Activated CD4-positive, alpha-beta T cell treated with anti-CD3 and anti-CD28 coated beads, Interleukin-2, amount 50 U/mL, for 16 hours (primary cell): ENCODE results near the gene ARL2.
"Not testable (repeated sequence)": the region's sequence is repeated elsewhere in the genome, so short reads cannot be mapped to it uniquely, and the experiment has no call there.

Source experiments
- DNase-seq: peaks from one replicate; pipeline ENCODE4 v3.0.0-alpha.2; 2020

The ARL2 gene

GRCh38 chr11:65013888-65014725 lies at the start of gene ARL2:
Gene ARL2, plus strand, starts transcription at chr11:65014160. Its CDS starts 48 bp downstream, at chr11:65014208.
- DNase-seq, result peak; percentile 91

DNA sequence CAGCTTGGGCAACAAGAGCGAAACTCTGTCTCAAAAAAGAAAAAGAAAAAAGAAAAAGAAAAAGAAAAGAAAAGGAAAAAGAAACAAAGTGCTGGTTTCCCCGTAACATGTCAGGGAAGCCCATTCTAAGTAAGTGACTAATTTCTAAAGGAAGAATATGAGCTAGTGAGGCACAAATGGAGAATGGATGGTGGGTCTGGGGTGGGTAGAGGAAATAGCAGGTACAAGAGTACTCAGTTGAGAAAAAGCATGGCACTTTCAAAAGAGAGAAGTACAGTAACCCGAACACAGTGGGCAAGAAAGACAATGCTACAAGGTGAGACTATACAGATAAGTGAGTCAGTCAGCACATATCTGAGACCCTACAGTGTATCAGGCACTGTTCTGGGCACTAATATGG lies 46.6 kb upstream of the ARL2 start:
- peak; percentile 70 for DNase-seq

DNA sequence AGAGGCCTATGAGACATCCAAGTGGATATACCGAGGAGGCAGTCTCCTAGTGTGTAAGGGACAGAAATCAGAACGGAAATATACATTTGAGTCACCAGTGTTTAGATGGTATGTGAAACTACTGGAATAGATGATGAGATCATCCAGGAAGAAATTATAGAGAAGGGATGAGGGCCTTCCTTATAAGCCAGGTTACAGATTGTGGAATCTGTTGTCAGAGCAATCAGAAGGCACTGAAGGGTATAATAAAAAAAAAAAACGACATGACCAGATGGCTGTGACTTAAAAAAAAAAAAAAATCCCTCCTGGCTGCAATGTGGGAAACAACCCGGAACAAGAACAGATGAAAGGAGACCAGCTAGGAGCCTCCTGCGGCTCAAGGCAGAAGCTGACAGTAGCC lies 44.8 kb upstream of the ARL2 start:
- peak; percentile 57 for DNase-seq

DNA sequence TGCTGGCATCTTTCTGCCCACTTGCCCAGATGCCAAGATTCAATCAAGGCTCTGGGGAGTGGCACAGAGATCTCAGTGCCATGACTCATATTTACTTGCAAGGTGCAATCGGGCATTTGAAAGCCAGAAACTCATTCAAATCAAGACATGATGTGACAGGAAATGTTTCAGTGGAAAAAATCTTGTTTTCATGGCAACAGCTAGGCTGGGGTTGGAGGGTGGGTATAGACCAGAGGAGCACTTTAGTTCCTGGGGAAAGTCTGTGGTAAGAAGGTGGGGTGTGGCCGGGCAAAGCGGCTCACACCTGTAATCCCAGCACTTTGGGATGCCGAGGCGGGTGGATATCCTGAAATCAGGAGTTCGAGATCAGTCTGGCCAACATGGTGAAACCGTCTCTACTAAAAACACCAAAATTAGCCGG lies 43.2 kb upstream of the ARL2 start:
- DNase-seq, result peak; percentile 90

DNA sequence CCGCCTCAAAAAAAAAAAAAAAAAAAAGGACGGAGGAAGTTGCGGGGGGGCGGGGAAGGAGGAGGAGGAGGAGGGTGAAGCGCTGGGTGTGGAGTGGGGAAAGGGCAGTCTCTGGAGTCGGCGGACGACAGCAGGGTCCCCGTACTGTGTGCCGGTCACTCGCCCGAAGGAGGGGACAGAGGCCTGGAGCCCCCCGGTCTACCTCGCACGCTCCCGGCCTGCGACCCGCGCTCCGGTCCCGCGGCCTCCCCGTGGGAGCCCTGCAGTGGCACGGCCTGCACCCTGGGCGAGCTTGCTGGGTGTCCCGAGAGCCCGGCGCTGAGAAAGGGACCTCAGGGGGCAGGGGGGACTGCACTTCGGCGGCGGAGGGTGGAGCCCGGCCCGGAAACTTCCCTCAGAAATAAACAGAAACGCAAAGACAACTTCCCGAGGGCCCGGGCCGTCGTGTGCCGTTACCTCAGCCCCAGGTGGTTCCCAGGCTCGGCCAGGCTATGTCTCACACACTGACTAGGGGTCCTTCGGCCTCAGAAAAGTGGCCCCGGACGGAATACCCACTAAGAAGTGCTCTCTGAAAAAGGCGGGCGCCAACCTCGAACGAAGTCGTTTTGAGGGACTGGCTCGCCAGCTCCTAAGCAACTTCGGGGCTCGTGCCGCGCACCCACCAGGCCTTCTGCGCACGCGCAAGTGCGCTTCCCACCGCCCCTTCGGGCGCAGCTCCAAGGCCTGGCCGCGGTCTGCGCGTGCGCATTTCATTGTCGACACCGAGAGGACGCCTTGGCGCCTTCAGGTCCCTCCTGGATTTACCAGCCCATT lies 42.3 kb upstream of the ARL2 start, which contains the start of gene MAJIN:
TSS of gene MAJIN (minus strand) at position 688 of the 813 bp plus-strand sequence. CDS start 12,703 bp downstream, outside the sequence.
- DNase-seq, result peak; percentile 92

DNA sequence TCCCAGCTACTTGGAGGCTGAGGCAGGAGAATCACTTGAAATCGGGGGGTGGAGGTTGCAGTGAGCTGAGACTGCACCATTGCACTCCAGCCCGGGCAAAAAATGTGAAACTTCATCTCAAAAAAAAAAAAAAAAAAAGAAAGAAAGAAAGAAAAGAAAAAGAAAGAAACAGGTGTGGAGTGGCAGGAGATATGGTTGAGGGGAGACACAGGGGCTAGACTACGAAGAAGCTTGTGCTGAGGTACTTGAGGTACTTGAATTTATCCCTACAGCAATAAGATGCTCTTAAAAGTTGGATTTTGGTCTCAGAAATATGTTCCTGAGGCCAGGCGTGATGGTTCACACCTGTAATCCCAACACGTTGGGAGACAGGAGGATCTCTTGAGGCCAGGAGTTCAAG lies 39.8 kb upstream of the ARL2 start:
- DNase-seq, result no peak

- no peak for DNase-seq
Observed at GRCh38 chr11:64976651-64977050, 37.3 kb upstream of the ARL2 start.

DNA sequence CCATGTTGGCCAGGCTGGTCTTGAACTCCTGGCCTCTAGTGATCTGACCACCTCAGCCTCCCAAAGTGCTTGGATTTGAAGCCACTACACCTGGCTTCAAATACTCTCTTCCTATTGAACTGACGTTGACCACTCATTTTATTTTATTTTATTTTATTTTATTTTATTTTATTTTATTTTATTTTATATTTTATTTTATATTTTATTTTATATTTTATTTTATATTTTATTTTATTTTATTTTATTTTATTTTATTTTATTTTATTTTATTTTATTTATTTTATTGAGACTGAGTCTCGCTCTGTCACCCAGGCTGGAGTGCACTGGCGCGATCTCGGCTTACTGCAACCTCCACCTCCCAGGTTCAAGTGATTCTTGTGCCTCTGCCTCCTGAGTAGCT lies 30.6 kb upstream of the ARL2 start:
- DNase-seq, result not testable (repeated sequence)

DNA sequence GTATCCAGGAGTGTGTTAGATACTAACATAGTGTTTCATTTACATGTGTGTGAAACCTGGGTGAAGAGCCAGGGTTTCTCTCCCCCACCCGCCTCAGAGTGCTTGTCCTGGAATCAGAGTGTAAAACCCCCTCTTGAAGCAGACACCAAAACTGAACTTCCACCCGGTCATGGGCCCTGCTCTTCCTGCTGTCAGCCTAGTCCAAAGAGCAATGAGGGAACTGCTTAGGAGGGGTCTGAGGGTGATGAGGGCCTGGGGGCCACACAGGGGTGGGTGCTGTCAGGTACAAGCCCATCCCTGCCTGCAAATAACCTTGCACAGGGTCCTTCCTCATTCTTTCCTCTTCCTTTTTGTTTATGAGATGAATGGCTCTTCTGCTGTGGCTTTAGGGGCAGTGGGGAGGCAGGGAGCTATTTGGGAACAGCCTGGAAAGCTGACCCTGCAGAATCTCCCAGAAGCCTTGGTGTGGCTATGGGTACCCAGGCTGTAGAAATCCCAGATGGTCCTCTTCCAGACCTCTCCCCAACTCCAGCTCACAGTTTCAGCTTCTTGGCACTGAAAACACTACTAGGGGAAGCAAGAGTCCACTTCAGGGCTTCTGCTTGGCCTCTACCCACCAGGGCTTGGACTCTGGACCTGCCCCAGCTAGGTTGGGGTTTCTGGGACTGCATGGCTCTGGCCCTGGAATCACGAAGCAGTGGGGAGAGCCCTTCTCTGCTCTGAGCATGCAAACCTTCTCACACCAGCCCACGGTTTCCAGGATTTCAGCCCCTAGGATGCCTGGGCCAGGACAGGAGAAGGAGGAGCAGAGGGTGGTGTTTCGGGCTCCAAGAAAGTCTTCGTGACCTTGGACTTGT lies 25.7 kb upstream of the ARL2 start:
- no peak for DNase-seq

- DNase-seq, result no peak
Observed at GRCh38 chr11:64989416-64989815, 24.5 kb upstream of the ARL2 start.

GRCh38 chr11:64990222-64990923 lies 23.6 kb upstream of the ARL2 start:
- no peak for DNase-seq

DNA sequence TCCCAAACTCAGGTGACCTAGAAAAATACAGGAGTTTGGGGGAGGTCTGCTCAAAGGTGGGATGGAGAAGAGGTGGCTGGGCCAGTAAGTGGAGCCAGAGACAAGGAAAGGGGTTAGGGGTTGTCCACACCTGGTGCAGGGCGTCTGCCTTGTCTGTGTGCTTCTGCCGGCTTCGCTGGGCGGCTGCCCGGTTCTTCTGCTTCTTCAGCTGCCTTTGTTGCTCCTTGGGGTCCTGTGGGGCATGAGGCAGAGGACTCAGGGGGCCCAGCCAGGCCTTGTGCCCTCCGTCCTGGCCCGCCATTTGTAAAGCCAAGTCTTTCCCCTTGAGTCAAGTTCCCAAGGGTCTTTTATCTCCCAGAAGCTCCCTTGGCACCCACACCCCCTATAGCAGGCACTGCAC lies 19.6 kb upstream of the ARL2 start:
- DNase-seq, result no peak

DNA sequence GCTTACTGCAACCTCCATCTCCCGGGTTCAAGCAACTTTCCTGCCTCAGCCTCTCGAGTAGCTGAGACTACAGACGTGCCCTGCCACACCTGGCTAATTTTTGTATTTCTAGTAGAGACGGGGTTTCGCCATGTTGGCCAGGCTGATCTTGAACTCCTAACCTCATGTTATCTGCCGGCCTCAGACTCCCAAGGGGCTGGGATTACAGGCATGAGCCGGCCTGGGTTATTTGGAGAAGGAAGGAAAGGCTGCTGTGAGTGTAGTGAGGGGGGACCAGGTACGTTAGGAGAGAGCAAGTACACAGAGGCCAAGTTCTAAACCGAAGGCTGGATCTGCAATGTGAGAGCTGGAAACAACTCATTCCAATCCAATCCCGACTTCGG lies 17.6 kb upstream of the ARL2 start:
- DNase-seq, result no peak

DNA sequence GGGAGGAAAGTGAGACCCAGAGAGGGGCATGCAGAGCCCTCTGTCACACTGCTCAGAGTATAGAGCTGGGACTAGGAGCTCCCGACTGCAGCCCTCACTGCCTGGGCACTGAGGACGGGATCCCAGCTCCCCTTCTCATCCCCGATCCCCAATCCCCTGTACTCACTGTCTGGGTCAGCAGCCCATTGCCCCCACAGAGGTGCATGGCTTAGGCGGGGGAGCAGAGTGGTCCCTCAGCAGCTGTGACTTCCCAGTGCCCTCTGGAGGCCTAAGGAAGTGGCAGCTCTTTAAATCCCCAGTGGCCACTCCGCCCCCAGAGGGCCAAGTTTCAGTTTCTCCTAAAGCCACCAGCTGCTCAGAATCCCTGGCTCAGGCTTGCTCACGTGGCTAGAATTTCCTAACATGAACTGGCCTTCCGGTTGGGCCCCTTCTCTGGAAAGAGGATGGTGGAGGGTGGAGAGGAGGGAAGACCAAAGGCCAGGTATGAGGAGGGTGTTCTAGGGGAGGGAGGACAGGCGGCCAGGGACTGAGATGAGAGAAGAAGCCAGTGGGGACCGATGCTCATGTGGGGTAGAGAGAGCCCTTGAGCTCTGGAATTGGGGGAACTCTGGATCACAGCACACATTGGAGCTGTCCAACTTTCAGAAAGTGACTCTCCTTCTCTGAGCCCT lies 17.1 kb upstream of the ARL2 start, which contains the start of gene BATF2:
TSS of gene BATF2 (minus strand) at position 262 of the 671 bp plus-strand sequence. CDS start at position 205, 57 bp downstream.
- DNase-seq, result no peak

DNA sequence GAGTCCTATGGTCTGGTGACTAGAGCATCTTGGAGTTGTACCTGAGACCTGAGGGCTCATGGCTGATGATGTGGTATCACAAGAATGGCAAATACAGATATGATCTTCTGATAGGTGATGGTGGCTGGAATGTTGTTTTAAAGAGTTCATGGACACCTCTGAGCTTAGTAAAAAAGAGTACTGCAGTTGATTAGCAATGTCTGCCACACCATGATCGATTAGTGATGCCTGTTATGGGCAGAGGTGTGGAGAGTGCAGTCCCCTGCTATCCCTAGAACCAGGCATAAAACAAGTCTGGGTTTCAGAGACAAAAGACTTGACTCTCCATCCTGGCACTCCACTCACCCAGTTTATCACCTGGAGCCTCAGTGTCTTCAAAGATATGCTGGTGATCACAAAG lies 15.8 kb upstream of the ARL2 start:
- DNase-seq, result peak; percentile 42

- peak; percentile 39 for DNase-seq
Observed at GRCh38 chr11:64998690-64999431, 15.1 kb upstream of the ARL2 start.

- DNase-seq, result no peak
Observed at GRCh38 chr11:64999478-64999877, 14.5 kb upstream of the ARL2 start.

- DNase-seq, result no peak
Observed at GRCh38 chr11:65002706-65003105, 11.3 kb upstream of the ARL2 start.

- no peak for DNase-seq
Observed at GRCh38 chr11:65003282-65003681, 10.7 kb upstream of the ARL2 start.

DNA sequence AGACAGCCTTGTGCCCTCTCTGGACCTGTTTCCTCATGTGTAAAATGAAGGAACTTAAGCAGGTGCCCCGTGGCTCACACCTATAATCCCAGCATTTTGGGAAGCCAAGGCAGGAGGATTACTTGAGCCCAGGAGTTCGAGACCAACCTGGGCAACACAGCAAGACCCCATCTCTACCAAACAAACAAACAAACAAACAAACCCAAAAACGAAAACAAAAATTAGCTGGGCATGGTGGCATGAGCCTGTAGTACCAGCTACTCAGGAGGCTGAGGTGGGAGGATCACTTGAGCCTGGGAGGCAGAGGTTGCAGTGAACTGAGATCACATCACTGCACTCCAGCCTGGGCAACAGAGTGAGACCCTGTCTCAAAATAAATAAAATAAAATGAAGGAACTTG lies 10.0 kb upstream of the ARL2 start:
- not testable (repeated sequence) for DNase-seq

DNA sequence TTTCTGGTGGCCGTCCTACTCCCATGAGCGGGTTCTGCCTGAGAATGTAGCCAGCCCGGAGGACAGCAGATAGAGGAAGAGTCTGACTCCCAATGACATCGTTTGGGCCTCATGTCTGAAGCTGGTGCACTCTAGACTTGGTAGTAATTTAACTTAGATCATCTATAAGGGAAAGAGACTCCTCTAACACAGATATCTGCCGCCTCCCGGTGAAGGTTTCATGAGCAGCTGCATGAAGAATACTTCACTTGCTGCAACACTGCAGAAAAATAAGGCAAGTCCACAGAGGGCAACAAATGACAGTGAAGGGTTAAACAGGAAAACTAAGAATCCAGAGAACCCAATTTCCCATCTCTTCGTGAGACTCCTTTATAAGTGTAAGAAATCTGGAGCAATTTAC lies 5.9 kb upstream of the ARL2 start:
- DNase-seq, result no peak
